H1 (cell line): ENCODE measurements around the gene BAD. TPM values are rescaled to one million over a fixed set of nuclear protein-coding genes. Genes with fewer than 3 reads are reported as not detected.

ENCODE experiments used
- MAFK ChIP-seq: IDR thresholded peaks from 2 replicates; pipeline ENCODE4 v1.6.1; 2012; ENCODE audit warnings: low read depth, mild to moderate bottlenecking, improper control_type of control experiment, low read length
- PHF8 ChIP-seq: fragments of 200-600 bp; sonication (generic); conservative IDR thresholded peaks from 2 replicates; pipeline ENCODE4 v1.7.1; 2012; ENCODE audit warnings: low read depth, mild to moderate bottlenecking, inconsistent platforms, low read length, moderate library complexity
- RXRA ChIP-seq: IDR thresholded peaks from 2 replicates; pipeline ENCODE4 v1.6.1; 2011; ENCODE audit warnings: low read depth, mild to moderate bottlenecking, low read length, moderate library complexity; ENCODE audit not compliant: insufficient read depth
- polyA plus RNA-seq, 7 experiments: library from polyadenylated mRNA; depleted of rRNA in 3 of 7; stranded (reverse) in 5 of 7; unstranded in 2 of 7; fragments of >200 nt in 5 of 7; fragments of 200-250 nt in 2 of 7; gene quantifications; 1 replicate in 5 of 7; 2 replicates in 1 of 7; 4 replicates in 1 of 7; pipeline versions ENCODE4 v1.2.1 to v1.2.3, GENCODE V29; 2011 to 2013; ENCODE audit warnings: missing spikeins in 2 of 7, mixed read lengths in 2 of 7
- total RNA-seq: library from RNA; stranded (reverse); fragmentation: NEBNext Ultra II Directional; extraction: Animal tissue kit (Norgen Biotek cat#: 25700); gene quantifications from 2 replicates; pipeline ENCODE4 v1.2.1, GENCODE V29; 2021

BAD gene
- total and polyA plus RNA-seq, 2 of the 8 experiments (the other 6 are each of a cell fraction or from before 2014, with no cell fraction given), result 23.1 to 33.7 TPM

- TF ChIP-seq PHF8 (no peak), RXRA (no peak), MAFK (no peak)
These were observed 9.2 kb downstream of the BAD start (continued) for GRCh38 chr11:64275031-64275800.
